SK-N-DZ (cell line): ENCODE data around the gene COL2A1.

Experiments
- DNase-seq: peaks from one replicate; pipeline ENCODE4 v3.0.0-alpha.2; 2015; ENCODE audit warnings: low spot score

The COL2A1 gene

DNA sequence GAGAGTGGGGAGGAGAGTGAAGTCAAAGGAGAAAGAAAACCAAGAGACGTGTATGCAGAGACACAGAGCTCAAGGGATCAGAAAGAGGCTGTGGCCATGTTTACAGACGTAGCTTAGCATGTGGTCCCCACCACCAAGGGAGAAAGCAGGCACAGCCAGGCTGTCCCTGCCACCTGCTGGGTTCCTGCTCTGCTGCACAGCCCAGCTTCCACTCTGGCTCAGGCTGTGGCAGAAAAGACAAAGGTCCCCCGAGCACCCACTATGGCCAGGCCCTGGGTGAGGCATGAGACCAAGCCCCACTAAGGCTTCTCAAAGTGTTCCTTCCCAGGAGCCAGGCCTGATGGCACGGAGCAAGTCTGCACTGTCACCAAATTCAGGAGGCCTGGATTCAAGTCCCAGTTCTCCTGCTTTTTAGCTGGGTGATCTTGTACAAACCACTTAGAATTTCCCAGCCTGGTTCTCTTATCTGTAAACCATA, 25.9 kb upstream of the COL2A1 start:
- DNase-seq = peak; percentile 24

DNA sequence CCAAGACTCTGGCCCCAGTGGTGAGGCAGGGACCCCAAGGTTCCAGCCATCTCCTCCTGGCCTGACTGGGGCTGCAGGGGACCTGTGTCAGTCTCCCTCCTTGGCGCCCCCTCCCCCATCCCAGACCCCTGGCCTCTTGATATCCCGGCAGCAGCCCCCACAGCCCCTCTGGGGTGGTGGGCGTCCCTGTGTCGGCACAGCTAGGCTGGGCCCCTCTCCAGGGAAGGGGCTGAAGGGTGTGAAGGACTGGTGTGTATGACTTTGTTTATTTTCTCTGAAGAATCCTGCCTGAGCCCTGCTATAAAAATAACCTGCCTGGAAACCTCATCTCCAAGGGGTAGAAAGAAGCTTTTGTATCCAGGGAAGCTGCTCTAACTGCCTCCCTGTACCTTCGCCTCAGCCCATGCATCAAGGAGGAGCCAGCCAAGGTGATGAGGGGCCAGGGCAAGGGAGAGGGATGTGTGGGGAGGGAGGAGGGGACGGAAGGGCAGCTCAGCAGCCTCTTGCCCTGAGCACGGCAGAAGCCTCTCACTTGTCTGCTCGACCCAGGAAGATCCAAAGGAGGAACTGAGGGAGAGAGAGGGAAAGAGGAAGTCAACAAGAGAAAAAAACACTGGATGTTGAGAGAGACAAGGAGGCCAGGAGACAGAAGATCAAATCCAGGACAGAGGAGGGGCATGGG, 25.4 kb upstream of the COL2A1 start:
- DNase-seq = no peak

DNA sequence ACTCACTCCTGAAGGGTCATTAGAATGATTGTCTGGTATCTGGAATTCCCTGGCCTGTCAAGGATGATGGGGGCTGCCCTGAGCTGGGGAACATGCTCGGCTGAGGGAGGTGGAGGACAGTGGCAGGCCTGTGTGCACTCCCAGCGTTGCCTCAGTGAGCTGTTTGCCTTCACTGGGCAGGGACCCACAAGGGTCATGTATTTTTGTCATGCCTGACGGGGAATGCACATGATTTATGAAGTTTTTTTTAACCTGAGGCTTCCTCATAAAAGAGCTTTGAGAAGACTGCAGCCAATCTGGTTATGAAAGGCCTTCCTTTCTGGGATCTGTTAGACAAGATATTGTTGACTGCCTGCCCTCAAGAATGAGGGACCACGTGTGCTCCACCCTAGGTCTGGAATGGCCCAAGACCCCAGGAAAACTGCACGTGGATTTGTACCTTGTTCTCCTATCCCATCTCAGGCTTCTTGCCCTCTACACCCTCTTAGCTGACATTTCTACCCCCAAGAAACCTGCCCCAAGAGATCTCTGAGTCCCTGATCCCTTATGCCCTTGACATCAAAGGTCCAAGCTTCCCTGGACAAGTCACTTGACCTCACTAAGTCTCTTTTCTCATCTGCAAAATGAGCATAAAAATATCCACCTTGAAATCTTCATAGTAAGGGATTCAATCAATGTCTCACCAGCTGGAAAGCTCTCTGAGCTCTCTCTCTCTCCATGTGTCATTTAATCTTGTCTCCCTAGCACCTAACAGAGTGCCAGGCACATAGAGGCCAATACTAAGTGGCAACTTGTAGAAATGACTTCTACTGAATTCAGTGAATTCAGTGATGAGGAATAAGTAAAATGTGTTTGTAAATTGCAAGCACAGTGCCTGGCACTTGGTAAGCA, 24.5 kb upstream of the COL2A1 start:
- no peak for DNase-seq

DNA sequence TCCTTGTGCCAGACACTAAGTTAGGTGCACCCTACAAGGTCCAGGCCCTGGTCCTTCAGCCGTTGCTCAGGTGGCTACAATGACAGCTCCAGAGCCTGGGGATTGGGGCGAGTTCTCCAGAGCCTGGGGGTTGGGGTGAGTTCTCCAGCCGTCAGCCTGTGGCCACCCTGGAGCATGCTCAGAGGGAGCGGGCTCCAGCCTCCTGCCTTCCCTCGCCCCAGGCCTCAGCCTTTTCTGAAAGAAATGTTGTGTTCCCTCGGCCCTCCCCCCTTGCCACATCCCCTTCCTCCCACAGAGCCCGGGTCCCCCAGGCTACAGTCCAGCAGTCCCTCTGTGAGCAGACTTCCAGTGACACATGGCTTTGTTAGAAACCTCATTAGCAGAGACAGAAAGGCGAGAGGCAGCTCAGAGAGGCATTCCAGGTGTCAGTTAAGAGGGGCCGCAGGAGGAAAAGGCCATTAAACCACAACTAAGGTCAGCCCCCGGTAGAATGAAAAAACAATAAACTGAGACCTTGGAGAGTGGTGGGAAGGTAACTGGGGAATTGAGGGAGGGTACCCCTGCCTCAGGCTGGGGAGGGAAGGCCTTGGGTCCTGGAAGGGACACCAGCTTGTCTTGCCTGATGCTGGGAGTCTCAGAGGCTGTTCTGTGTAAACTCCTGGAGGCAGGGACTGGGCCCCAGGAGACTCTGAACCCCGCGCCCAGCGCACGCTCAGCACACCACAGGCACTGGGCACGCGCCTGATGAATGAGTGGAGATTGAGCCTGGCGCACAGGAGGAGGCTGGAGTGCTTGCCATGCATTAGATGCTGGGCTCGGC, 23.1 kb upstream of the COL2A1 start:
- DNase-seq = no peak

DNA sequence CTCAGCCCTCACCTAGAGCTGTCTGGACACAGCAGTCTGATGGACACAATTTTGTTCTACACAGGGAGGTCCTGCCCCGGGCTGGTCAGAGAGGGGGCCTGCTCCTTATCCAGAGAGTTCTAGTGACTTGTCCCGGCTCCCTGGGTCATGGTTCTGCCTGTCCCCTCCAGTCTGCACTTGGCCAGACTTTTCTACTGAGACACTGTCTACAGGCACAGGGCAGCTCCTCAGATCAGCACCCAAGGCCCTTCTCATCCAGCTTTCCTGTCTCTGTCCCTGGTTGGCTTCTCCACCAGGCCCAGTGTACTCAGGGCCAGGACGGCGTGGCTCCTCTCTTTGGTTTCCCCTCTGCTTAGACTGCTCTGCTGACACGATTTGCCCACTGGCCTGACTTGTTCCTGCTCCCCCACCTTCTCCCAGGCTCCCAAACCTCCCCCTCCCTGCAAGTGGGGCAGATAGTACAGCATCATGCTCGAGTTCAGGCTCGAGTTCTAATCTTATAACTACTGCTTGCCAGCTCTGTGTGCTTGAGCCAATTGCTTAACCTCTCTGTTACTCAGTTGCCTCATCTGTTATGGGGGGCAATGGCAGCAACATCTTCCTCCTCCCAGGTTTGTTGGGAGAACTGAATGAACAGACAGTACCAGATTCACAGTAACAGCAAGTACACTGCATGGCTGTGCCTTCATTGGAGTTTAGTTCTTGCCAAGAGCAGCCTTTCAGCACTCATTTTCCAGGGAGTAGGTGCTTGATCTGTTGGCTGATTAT, 22.0 kb upstream of the COL2A1 start:
- no peak for DNase-seq

DNA sequence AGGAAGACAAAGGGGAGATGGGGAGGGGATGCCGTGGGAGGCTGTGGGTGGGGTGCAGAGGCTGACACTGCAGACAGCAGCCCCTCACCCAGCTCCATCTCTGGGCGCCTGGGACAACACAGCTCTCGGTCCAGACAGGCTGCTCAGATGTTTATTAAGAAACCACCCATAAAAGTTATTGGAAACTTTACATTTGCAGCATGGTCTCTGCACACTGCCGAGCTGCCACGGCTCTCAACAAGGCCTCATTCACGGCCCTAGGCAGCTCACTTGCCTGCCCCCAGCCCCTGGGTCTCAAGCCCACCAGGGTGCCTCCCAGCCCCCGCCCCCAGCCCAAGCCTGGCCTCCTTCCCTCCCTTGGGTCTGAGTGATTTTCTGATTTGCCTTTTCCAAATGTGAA, 21.0 kb upstream of the COL2A1 start:
- DNase-seq = no peak

DNA sequence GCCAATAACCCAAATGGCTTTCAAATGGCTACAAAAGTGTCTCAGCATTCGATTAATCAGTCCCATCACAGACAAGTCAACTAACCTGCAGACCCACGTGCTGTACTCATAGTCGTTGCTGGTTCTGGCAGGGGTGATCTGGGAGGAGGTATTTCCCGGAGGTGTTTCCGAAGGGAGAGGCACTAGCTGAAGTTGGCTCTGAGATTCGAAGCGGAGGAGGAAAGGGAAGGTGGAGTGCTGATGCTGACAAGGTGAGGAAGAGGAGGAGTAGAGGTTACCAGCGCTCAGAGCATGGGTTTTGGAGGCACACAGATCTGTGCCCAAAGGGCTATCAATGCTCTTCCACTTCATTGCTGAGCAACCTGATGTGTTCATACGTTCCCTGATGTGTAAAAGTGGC, 20.5 kb upstream of the COL2A1 start:
- no peak for DNase-seq

DNA sequence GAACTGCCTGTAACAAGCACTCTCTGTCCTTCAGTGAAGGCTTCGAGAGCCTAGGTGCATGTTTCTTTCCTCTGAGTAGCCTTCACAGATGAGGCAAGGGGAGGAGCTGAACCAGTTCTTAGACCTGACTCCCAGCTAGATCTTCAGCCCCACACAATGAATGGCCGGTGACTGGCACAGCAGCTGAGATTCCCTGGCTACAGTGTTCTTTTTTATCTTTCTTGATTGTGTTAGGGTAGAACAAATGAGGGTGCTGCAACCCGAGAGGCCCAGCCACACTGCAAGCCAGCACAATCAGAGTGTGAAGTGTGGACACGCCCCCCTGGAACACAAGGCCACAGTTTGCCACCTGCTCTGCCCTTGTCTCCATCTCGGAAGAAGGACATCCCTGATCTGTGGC, 19.1 kb upstream of the COL2A1 start:
- peak; percentile 31 for DNase-seq

DNA sequence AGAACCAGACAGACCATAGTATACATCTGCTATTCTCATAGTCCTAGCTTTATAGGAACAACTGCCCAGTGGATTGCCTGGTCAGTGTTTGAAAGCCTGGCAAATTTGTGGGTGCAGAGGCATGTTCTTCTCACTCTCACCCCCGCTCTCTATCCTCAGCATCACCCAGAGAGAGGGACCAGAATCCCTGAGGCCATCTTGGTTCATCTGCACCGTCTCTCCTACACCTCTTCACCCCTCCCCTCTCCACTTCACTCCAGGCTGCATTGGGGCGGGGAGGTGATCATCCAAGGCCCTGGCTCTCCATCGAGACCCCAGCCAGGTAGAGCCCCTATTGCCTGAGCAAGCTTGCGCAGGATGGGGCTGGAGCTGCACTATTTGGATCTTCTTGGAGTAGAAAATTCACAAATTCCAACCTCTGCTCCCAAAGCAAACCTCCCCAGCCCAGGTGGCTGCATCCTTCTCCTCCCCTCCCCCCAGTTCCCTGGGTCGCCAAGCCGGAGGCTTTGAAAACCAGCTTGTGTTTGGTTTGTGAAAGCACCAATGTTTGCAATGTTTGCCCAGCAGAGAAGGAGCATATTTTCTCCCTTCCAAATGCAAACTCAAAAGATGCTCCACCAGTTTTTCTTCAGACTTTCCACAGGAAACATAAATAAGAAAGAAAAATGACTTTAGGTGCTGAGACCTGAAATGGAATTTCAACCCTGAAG, 18.6 kb upstream of the COL2A1 start:
- DNase-seq = no peak

DNA sequence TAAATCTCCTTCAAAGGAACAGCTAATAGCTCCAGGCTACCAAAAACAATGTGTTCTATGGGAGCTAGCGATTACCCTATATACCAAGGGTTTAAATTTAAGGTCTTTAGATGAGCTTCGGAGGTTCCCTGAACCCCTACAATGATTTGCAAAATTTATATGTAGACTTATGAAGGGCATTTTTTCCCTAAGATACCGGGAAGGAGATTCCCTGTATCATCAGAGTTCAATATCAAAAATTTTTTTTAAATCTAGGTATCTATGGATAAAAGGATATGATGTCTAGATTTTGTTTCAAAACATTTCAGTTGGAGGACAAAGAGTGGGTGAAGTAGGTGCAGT, 17.9 kb upstream of the COL2A1 start:
- no peak for DNase-seq

DNA sequence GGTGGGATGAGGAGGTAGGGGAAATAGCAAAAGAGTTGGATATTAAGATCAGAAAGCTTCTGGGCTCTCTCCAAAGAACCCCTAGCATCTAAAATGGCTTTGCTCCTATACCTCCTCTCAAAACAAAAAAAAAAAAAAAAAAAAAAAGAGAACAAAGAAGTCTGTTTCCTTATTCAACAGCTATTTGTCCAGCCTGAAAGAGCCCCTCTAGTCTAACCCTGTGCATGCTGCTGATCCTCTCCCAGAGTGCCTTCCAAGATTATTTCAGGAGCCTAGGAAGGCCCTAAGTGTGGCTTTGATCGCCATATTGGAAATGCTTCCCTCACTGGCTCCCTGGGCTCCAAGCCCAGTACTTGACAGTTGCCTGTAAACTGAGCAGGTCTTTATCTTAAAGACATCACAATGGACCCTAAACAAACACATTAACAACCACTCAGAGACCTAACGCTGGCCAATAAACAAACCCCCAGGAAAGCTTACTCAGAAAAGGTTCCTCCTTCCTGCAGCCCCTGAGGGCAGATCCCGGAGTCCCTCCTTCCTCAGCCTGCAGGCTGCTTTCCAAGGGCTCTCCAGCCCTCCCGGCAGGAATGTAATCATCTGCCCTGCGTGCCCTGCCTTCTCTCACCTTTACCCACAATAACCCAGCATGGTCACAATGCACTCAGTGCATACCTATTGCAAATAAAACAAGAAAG, 17.4 kb upstream of the COL2A1 start:
- no peak for DNase-seq

DNA sequence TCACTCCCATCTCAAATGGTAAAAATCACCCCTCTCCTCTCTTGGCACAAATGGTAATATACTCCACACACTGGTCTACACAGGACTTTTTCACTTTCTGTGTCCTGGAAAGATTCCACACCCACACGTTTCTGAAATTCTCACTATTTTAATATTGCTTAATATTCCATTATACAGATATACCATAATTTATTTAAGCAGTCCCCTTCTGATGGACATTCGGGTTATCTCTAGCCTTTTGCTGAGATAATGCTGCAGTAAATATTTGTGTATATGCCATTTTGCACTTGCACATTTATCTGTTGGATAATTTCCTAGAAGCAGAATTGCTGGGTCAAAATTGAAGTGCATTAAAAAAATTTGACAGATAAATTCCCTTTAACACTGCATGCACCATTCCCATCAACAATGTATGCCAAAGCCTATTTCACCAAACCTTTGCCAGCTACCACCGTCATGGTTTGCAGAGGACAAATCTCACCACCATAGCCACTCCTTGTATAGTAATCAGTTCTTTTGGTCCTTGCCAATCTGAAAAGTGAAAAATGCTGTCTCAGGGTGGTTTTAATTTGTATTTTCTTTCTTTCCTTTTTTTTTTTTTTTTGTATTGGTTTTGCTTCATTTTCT, 15.5 kb upstream of the COL2A1 start:
- DNase-seq = no peak

DNA sequence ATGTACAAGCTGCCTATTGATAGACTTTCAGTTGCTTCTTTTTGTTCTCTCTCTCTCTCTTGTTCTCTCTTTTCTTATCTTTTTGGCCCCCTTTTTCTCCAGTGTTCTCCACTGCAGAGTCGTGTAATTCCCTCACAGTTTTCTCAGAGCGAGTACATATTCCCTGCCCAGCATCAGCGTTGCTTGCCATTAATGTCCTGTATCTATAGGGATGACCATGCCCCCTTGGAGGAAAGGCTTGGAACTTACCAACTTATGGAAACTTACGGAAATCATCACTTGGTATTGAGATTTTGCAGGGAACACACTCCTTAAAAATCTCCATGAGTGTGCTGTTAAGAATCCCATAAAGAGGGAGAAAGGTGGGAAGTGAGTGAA, 14.3 kb upstream of the COL2A1 start:
- no peak for DNase-seq

DNA sequence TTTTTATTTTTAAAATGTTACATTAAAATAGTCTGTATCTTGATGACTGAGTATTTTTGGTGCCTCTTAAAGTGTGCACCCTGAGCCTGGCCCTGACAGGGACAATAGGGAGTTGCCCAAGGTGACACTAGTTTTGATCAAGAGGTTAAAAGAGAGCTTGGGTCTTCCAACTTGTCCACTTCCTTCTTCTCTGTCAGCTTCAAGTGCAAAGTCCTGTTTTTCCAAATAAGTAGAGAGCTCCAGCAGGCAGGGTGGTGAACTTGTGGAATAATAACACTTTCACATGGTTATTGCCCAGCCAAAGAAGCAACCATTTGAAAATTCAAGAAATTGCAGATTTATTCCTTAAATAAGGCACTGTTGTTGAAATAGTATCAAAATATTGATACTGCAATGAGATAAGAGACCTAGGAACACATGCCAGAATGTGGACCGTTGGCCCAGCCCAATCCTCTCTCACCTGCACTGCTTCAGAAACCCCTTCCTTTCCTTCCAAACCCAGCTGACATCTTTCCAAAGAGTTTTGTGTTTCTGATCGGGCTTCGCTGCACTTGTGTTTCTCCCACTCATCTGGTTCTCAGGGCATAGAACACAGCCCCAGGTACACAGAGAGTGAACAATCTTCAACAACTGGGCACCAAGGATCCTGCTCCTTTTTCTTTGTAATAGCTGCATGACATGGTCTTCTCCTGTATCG, 13.8 kb upstream of the COL2A1 start:
- no peak for DNase-seq

DNA sequence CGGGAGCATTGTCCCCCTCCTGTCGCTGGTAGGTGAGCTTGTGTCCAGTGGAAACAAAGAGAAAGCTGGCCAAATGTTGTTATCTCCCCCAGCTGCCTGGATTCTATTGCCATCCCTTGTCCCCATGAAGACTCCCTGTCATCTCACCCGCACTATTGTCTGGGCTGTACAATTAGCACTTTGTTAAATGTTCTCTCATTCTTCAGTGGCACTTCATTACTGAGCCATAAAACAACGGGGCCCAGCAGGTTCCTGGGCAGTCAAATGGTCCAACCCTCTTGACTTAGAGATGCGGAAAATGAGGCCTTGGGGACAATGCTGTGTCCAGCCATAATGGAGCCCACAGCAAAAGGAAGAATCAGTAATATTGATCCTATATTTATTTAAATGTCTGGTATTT, 13.2 kb upstream of the COL2A1 start:
- DNase-seq = no peak

DNA sequence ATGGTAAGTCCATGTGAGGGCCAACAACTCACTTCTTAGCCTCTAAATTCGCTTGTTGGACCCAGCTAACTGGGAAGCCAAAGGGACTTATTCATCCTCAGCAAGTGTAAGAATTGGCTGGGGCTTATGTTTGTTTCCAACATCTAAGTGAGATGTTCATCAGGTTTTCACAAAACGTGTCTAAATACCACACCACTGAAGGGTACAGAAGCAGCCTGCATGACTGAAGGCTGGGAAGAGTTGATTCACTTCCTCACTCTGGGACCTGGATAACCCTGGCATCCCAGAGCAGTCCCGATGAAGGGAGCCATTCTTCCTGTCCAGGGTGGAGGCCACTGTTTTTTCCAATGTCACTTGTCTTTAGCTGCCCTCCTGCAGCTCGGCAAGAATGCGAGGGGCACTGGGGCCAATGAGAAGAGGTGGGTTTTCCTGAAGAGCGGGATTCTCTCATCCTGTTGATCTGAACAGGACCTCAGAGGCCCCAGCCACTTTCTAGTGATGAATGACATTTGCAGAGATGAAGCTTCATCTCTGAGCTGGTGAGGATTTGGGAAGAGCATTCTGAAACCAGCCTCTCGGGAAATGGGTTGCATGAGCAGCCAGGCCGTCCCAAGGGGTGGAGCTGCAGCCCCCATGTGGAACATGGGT, 12.2 kb upstream of the COL2A1 start:
- no peak for DNase-seq

DNA sequence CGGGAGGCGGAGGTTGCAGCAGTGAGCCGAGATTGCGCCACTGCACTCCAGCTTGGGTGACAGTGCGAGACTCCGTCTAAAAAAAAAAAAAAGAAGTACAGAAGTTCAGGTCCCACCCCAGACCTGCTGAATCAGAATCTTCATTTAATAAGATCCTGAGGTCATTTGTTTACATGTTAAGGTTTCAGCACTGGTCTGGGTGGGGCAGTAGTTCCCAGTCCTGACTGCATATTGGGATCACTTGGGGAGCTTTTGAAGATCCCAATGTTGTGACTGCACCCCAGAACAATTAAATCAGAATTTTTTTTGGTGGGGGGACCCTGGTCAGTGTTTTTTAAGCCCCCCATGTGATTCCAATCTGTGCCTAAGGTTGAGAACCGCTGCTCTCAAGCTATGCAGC, 11.7 kb upstream of the COL2A1 start:
- no peak for DNase-seq

DNA sequence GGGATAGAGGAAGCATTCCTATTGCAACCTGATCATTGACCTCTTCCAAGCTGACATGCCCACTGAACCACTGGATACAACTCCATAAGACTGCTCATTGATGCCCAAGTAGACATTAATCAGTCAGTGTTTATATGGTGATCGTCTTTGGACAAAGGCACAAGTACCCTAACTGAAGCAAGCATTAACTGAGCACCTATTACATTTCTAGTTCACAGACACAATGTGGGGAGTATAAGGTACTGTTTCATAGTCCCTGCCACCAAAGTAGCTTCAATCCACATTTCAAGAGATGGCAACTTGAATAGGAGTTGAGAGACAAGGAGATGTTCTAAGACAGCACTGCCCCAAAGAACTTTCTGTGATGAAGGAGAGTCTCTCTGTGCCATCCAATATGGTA, 10.9 kb upstream of the COL2A1 start:
- no peak for DNase-seq

DNA sequence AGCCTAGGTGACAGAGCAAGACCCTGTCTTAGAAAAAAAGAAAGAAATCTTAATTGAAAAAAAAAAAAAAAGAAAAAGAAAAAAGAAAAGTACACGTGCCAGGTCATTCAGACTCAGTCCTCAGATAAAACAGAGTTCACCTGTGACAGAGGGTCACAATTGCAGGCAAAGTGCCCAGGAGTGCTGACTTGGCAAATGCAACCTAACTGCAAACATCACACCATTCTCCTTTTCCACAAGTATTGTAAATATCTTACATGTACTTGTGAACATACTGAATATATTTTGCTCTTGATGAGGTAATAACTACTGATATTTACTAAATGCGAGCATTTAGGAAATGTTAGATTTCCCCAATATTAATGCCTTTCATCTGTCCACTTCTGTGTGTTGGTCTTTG, 9.0 kb upstream of the COL2A1 start:
- DNase-seq = no peak
